ENCODE measurements around the gene KLHL15. TPM values are rescaled to one million over a fixed set of nuclear protein-coding genes. Genes with fewer than 3 reads are reported as not detected.

KLHL15 gene
- total and polyA plus RNA-seq, 5 donors: 3.2 to 7.0 (median 6.0) TPM

- H3K4me1 ChIP-seq (ENCODE audit: control insufficient read depth, insufficient read depth, low read length): no peaks in the 10 kb centered on the region
- no peaks in the 10 kb centered on the region for H3K27me3 ChIP-seq (ENCODE audit: control insufficient read depth, insufficient read depth)
- intact Hi-C loops (cut with DNase I): no loop called here
- H3K4me3 ChIP-seq (ENCODE audit: low read length): no peak overlapping the region
- H3K9me3 ChIP-seq (ENCODE audit: control insufficient read depth, low read length): no peaks in the 10 kb centered on the region
- 51% methylated on average over 5 of the region's 5 CpGs for WGBS
- no peak for DNase-seq
- H3K27ac ChIP-seq (ENCODE audit: low read length): no peak overlapping the region
- no peak for ATAC-seq
Measured at GRCh38 chrX:24030597-24030996, 3.6 kb upstream of the KLHL15 start.

GRCh38 chrX:24027985-24028384 is 999 bp upstream of the KLHL15 start:
- H3K4me3 ChIP-seq (ENCODE audit: low read length): no peak overlapping the region
- 95% methylated on average over 6 of the region's 6 CpGs for WGBS
- intact Hi-C loops (cut with DNase I): loop anchor here in 1 of 4 donors (10.0 kb wide), 1 partner anchor 123 kb away; the partner anchor contains the start of genes APOO and CXorf58
- no peak overlapping the region for H3K27ac ChIP-seq (ENCODE audit: low read length)
- no peak for DNase-seq
- ATAC-seq: no peak
- H3K9me3 ChIP-seq (ENCODE audit: control insufficient read depth, low read length): no peaks in the 10 kb centered on the region
- H3K4me1 ChIP-seq (ENCODE audit: control insufficient read depth, insufficient read depth, low read length): no peaks in the 10 kb centered on the region
- H3K27me3 ChIP-seq (ENCODE audit: control insufficient read depth, insufficient read depth): no peaks in the 10 kb centered on the region

GRCh38 chrX:24026432-24026831 is 554 bp downstream of the KLHL15 start:
- no peaks in the 10 kb centered on the region for H3K9me3 ChIP-seq (ENCODE audit: control insufficient read depth, low read length)
- intact Hi-C loops (cut with DNase I): loop anchor here in 1 of 4 donors (10.0 kb wide), 1 partner anchor 122 kb away; the partner anchor contains the start of genes APOO and CXorf58
- H3K4me1 ChIP-seq (ENCODE audit: control insufficient read depth, insufficient read depth, low read length): no peaks in the 10 kb centered on the region
- no peak for DNase-seq
- ATAC-seq: no peak
- no peak overlapping the region for H3K27ac ChIP-seq (ENCODE audit: low read length)
- H3K27me3 ChIP-seq (ENCODE audit: control insufficient read depth, insufficient read depth): no peaks in the 10 kb centered on the region
- peak overlapping the region; percentile 98 for H3K4me3 ChIP-seq (ENCODE audit: low read length)
- WGBS: 4% methylated on average over 13 of the region's 13 CpGs

GRCh38 chrX:24025741-24026403 is 1.1 kb downstream of the KLHL15 start:
- Histone ChIP-seq H3K27me3 (ENCODE audit: control insufficient read depth, insufficient read depth) (no peaks in the 10 kb centered on the region), H3K9me3 (ENCODE audit: control insufficient read depth, low read length) (no peaks in the 10 kb centered on the region), H3K4me1 (ENCODE audit: control insufficient read depth, insufficient read depth, low read length) (no peaks in the 10 kb centered on the region), H3K4me3 (ENCODE audit: low read length) (peak overlapping the region; percentile 98), H3K27ac (ENCODE audit: low read length) (peak overlapping the region; percentile 83)
- DNase-seq (no peak), ATAC-seq (peak; percentile 55 to 62)
- intact Hi-C loops (cut with DNase I): loop anchor here in 1 of 4 donors (10.0 kb wide), 1 partner anchor 121 kb away; the partner anchor contains the start of genes APOO and CXorf58
- under 1% methylated on average over 46 of the region's 46 CpGs for WGBS

- Histone ChIP-seq H3K27ac (ENCODE audit: low read length) (peak overlapping the region; percentile 93), H3K4me1 (ENCODE audit: control insufficient read depth, insufficient read depth, low read length) (no peaks in the 10 kb centered on the region), H3K27me3 (ENCODE audit: control insufficient read depth, insufficient read depth) (no peaks in the 10 kb centered on the region), H3K4me3 (ENCODE audit: low read length) (peak overlapping the region; percentile 98), H3K9me3 (ENCODE audit: control insufficient read depth, low read length) (no peaks in the 10 kb centered on the region)
- peak; percentile 96 to 98 for ATAC-seq
- intact Hi-C loops (cut with DNase I): loop anchor here in 1 of 4 donors (10.0 kb wide), 1 partner anchor 120 kb away; the partner anchor contains the start of genes APOO and CXorf58
- under 1% methylated on average over 88 of the region's 111 CpGs for WGBS
- DNase-seq: peak; percentile 88 to 96 (median 94)
Measured at GRCh38 chrX:24024819-24025740, 1.9 kb downstream of the KLHL15 start.

- 2% methylated on average over 19 of the region's 19 CpGs for WGBS
- Histone ChIP-seq H3K9me3 (ENCODE audit: control insufficient read depth, low read length) (no peaks in the 10 kb centered on the region), H3K4me1 (ENCODE audit: control insufficient read depth, insufficient read depth, low read length) (no peaks in the 10 kb centered on the region), H3K27me3 (ENCODE audit: control insufficient read depth, insufficient read depth) (no peaks in the 10 kb centered on the region), H3K27ac (ENCODE audit: low read length) (no peak overlapping the region), H3K4me3 (ENCODE audit: low read length) (peak overlapping the region; percentile 98)
- intact Hi-C loops (cut with DNase I): loop anchor here in 1 of 4 donors (10.0 kb wide), 1 partner anchor 119 kb away; the partner anchor contains the start of genes APOO and CXorf58
- DNase-seq: no peak
- ATAC-seq: no peak
Measured at GRCh38 chrX:24023972-24024669, 2.9 kb downstream of the KLHL15 start.

- ATAC-seq: no peak
- Histone ChIP-seq H3K27me3 (ENCODE audit: control insufficient read depth, insufficient read depth) (no peaks in the 10 kb centered on the region), H3K27ac (ENCODE audit: low read length) (no peak overlapping the region), H3K4me1 (ENCODE audit: control insufficient read depth, insufficient read depth, low read length) (no peaks in the 10 kb centered on the region), H3K9me3 (ENCODE audit: control insufficient read depth, low read length) (no peaks in the 10 kb centered on the region), H3K4me3 (ENCODE audit: low read length) (peak overlapping the region; percentile 98)
- no peak for DNase-seq
- 2% methylated on average over 1 of the region's 1 CpG for WGBS
- intact Hi-C loops (cut with DNase I): loop anchor here in 1 of 4 donors (10.0 kb wide), 1 partner anchor 119 kb away; the partner anchor contains the start of genes APOO and CXorf58
Measured at GRCh38 chrX:24023544-24023943, 3.4 kb downstream of the KLHL15 start.

GRCh38 chrX:24020306-24020876 is 6.6 kb downstream of the KLHL15 start:
- no peak overlapping the region for H3K27ac ChIP-seq (ENCODE audit: low read length)
- H3K4me1 ChIP-seq (ENCODE audit: control insufficient read depth, insufficient read depth, low read length): no peaks in the 10 kb centered on the region
- intact Hi-C loops (cut with DNase I): loop anchor here in 1 of 4 donors (10.0 kb wide), 1 partner anchor 116 kb away; the partner anchor contains the start of genes APOO and CXorf58
- no peak overlapping the region for H3K4me3 ChIP-seq (ENCODE audit: low read length)
- no peak for DNase-seq
- H3K27me3 ChIP-seq (ENCODE audit: control insufficient read depth, insufficient read depth): no peaks in the 10 kb centered on the region
- no peak for ATAC-seq
- WGBS: 73% methylated on average over 3 of the region's 3 CpGs
- no peaks in the 10 kb centered on the region for H3K9me3 ChIP-seq (ENCODE audit: control insufficient read depth, low read length)

- Histone ChIP-seq H3K4me3 (ENCODE audit: low read length) (no peak overlapping the region), H3K9me3 (ENCODE audit: control insufficient read depth, low read length) (no peaks in the 10 kb centered on the region), H3K27me3 (ENCODE audit: control insufficient read depth, insufficient read depth) (no peaks in the 10 kb centered on the region), H3K27ac (ENCODE audit: low read length) (no peak overlapping the region), H3K4me1 (ENCODE audit: control insufficient read depth, insufficient read depth, low read length) (no peaks in the 10 kb centered on the region)
- ATAC-seq (no peak), DNase-seq (no peak)
- intact Hi-C loops (cut with DNase I): no loop called here
- 72% methylated on average over 7 of the region's 7 CpGs for WGBS
Measured at GRCh38 chrX:24019448-24019847, 7.5 kb downstream of the KLHL15 start.

GRCh38 chrX:24018809-24019208 is 8.2 kb downstream of the KLHL15 start:
- ATAC-seq (no peak), DNase-seq (no peak)
- Histone ChIP-seq H3K9me3 (ENCODE audit: control insufficient read depth, low read length) (no peaks in the 10 kb centered on the region), H3K27me3 (ENCODE audit: control insufficient read depth, insufficient read depth) (no peaks in the 10 kb centered on the region), H3K4me3 (ENCODE audit: low read length) (no peak overlapping the region), H3K27ac (ENCODE audit: low read length) (no peak overlapping the region), H3K4me1 (ENCODE audit: control insufficient read depth, insufficient read depth, low read length) (no peaks in the 10 kb centered on the region)
- WGBS: 62% methylated on average over 4 of the region's 4 CpGs
- intact Hi-C loops (cut with DNase I): no loop called here
